Measurements from ENCODE around the gene OCIAD1. TPM values are rescaled to one million over a fixed set of nuclear protein-coding genes. Genes with fewer than 3 reads are reported as not detected.

The OCIAD1 gene
- total RNA-seq, 3 donors from 2014 or later (not counting 1 experiment from before 2014, with no cell fraction given): 91.4 to 117 (median 93.7) TPM

- H3K9me3 Mint-ChIP-seq: no peaks in the 10 kb centered on the region
- H3K36me3 Mint-ChIP-seq: no peaks in the 10 kb centered on the region
- H3K4me1 Mint-ChIP-seq: peaks cover 23 to 30% of the 10 kb centered on the region in 2 donors
- peaks cover 17% of the 10 kb centered on the region for H3K36me3 ChIP-seq (ENCODE audit: control insufficient read depth, insufficient read depth, low read length)
- no peak overlapping the region for H3K4me3 ChIP-seq (ENCODE audit: low read length)
- ATAC-seq (no peak), DNase-seq (no peak)
- peak overlapping the region; percentile 0 to 5 for H3K27ac Mint-ChIP-seq
- no peaks in the 10 kb centered on the region for H3K27me3 Mint-ChIP-seq (ENCODE audit: low read depth in 2 of 2)
- H3K4me3 Mint-ChIP-seq: peak overlapping the region; percentile 78
- peaks cover 15% of the 10 kb centered on the region for H3K4me1 ChIP-seq (ENCODE audit: control insufficient read depth, insufficient read depth, low read length)
- WGBS (ENCODE audit: insufficient coverage): 93% methylated on average over 3 of the region's 3 CpGs
- no peak overlapping the region for H3K27ac ChIP-seq (ENCODE audit: low read length)
- H3K27me3 ChIP-seq (ENCODE audit: control insufficient read depth, insufficient read depth, low read length): no peaks in the 10 kb centered on the region
- intact Hi-C loops (cut with micrococcal nuclease): no loop called here
- no peaks in the 10 kb centered on the region for H3K9me3 ChIP-seq (ENCODE audit: control insufficient read depth, insufficient read depth, low read length)
- TF ChIP-seq CTCF (IDR thresholded peaks at IDR 0.05): no peak
Measured at GRCh38 chr4:48904541-48905142, 73.8 kb downstream of the OCIAD1 start.

- no peak for TF ChIP-seq CTCF (IDR thresholded peaks at IDR 0.05)
- no peak for DNase-seq
- Mint-ChIP-seq H3K27me3 (ENCODE audit: low read depth in 2 of 2) (no peaks in the 10 kb centered on the region), H3K9me3 (no peaks in the 10 kb centered on the region), H3K27ac (peak overlapping the region; percentile 5 to 98), H3K4me1 (peaks cover 23 to 26% of the 10 kb centered on the region in 2 donors), H3K4me3 (peak overlapping the region; percentile 78), H3K36me3 (no peaks in the 10 kb centered on the region)
- H3K9me3 ChIP-seq (ENCODE audit: control insufficient read depth, insufficient read depth, low read length): no peaks in the 10 kb centered on the region
- intact Hi-C loops (cut with micrococcal nuclease): loop anchor here (1.0 kb wide), 1 partner anchor 327 kb away; no protein-coding TSS in a partner anchor
- 93% methylated on average over 8 of the region's 9 CpGs for WGBS (ENCODE audit: insufficient coverage)
- H3K4me1 ChIP-seq (ENCODE audit: control insufficient read depth, insufficient read depth, low read length): peaks cover 15% of the 10 kb centered on the region
- peaks cover 14% of the 10 kb centered on the region for H3K36me3 ChIP-seq (ENCODE audit: control insufficient read depth, insufficient read depth, low read length)
- H3K4me3 ChIP-seq (ENCODE audit: low read length): peak overlapping the region; percentile 67
- H3K27ac ChIP-seq (ENCODE audit: low read length): no peak overlapping the region
- no peaks in the 10 kb centered on the region for H3K27me3 ChIP-seq (ENCODE audit: control insufficient read depth, insufficient read depth, low read length)
- no peak for ATAC-seq
Measured at GRCh38 chr4:48905363-48906015, 74.6 kb downstream of the OCIAD1 start.

- H3K27me3 Mint-ChIP-seq (ENCODE audit: low read depth in 2 of 2): no peaks in the 10 kb centered on the region
- Histone ChIP-seq H3K9me3 (ENCODE audit: control insufficient read depth, insufficient read depth, low read length) (no peaks in the 10 kb centered on the region), H3K27ac (ENCODE audit: low read length) (peak within 1 kb of the TSS; percentile 34), H3K27me3 (ENCODE audit: control insufficient read depth, insufficient read depth, low read length) (no peaks in the 10 kb centered on the region), H3K4me1 (ENCODE audit: control insufficient read depth, insufficient read depth, low read length) (peaks cover 15% of the 10 kb centered on the region), H3K36me3 (ENCODE audit: control insufficient read depth, insufficient read depth, low read length) (peaks cover 14% of the 10 kb centered on the region), H3K4me3 (ENCODE audit: low read length) (peak within 1 kb of the TSS; percentile 67)
- no peaks in the 10 kb centered on the region for H3K36me3 Mint-ChIP-seq
- peak within 1 kb of the TSS; percentile 96 for H3K4me3 Mint-ChIP-seq
- TF ChIP-seq CTCF (IDR thresholded peaks at IDR 0.05): no peak
- H3K9me3 Mint-ChIP-seq: no peaks in the 10 kb centered on the region
- H3K27ac Mint-ChIP-seq: peak within 1 kb of the TSS; percentile 86 to 98
- intact Hi-C loops (cut with micrococcal nuclease): loop anchor here (1.0 kb wide), 1 partner anchor 328 kb away; no protein-coding TSS in a partner anchor
- WGBS (ENCODE audit: insufficient coverage): 6% methylated on average over 65 of the region's 65 CpGs
- DNase-seq (peak; percentile 63 to 92), ATAC-seq (peak; percentile 90 to 95 (median 95))
- H3K4me1 Mint-ChIP-seq: peaks cover 23 to 26% of the 10 kb centered on the region in 2 donors
Measured at GRCh38 chr4:48906206-48907173, 75.6 kb downstream of the OCIAD1 start, which contains the start of gene OCIAD2. OCIAD2 (minus strand) TSS chr4:48906774; CDS start chr4:48904549, 2,225 bp downstream.
